ENCODE results near the gene KCNQ1. TPM values are rescaled to one million over a fixed set of nuclear protein-coding genes. Genes with fewer than 3 reads are reported as not detected.

The KCNQ1 gene
- polyA plus RNA-seq, 1 of the 3 experiments (the other 2 are of a cell fraction): 0.05 TPM

- H3K4me2 ChIP-seq: no peak overlapping the region
- H2AFZ ChIP-seq (ENCODE audit: low read depth): no peak overlapping the region
- DNase-seq: no peak
These were observed 346.3 kb downstream of the KCNQ1 start for GRCh38 chr11:2791139-2791520.

More at GRCh38 chr11:2791139-2791520, 346.3 kb downstream of the KCNQ1 start:
- Histone ChIP-seq H3K9ac (no peak overlapping the region), H3K4me1 (ENCODE audit: control insufficient read depth in 1 of 2, insufficient read depth in 2 of 2, low read depth in 1 of 2, low read length in 1 of 2) (no peaks in the 10 kb centered on the region), H3F3A (replicated peaks; ENCODE audit: insufficient read depth) (no peaks in the 10 kb centered on the region), H3K4me3 (ENCODE audit: low read depth in 2 of 2, low read length in 1 of 2) (no peak overlapping the region), H3K79me2 (ENCODE audit: insufficient read depth) (no peaks in the 10 kb centered on the region), H3K27me3 (ENCODE audit: insufficient read depth) (no peaks in the 10 kb centered on the region), H3K27ac (ENCODE audit: low read depth in 2 of 2, low read length in 1 of 2) (no peak overlapping the region), H3K9me2 (no peaks in the 10 kb centered on the region), H3K36me3 (replicated peaks in 1 of 2; ENCODE audit: control insufficient read depth in 1 of 2, insufficient read depth in 2 of 2, low read length in 1 of 2) (no peaks in the 10 kb centered on the region), H3K9me3 (no peaks in the 10 kb centered on the region), H4K20me1 (ENCODE audit: insufficient read depth) (no peaks in the 10 kb centered on the region)
- 71% methylated on average over 5 of the region's 20 CpGs for WGBS (ENCODE audit: low lambda C conversion rate)
- ChIA-PET CTCF (no interaction called here), POLR2A (no interaction called here)
- TF ChIP-seq NFIC (IDR thresholded peaks at IDR 0.05; ENCODE audit: borderline replicate concordance) (no peak), ZBTB33 (IDR thresholded peaks at IDR 0.05; ENCODE audit: borderline replicate concordance, low read depth) (no peak), TCF12 (IDR thresholded peaks at IDR 0.05) (no peak), POLR2AphosphoS5 (IDR thresholded peaks at IDR 0.05; ENCODE audit: low read depth, low read length) (no peak), FOXJ3 (CRISPR knock-in tag; IDR thresholded peaks at IDR 0.05) (no peak), CTCF (IDR thresholded peaks at IDR 0.05) (no peak), CHD2 (IDR thresholded peaks at IDR 0.05; ENCODE audit: low read length, partially characterized antibody) (no peak), SIN3A (IDR thresholded peaks at IDR 0.05; ENCODE audit: borderline replicate concordance, low read depth, low read length) (no peak), FOSL2 (IDR thresholded peaks at IDR 0.05; ENCODE audit: borderline replicate concordance, low read depth) (no peak), YY1 (IDR thresholded peaks at IDR 0.05; ENCODE audit: low read depth) (no peak)

All from SK-N-SH (cell line).